Esophagus muscularis mucosa (tissue), 4 donors: ENCODE data around the gene TMEM94.

Experiments used
- EP300 ChIP-seq: sonication (generic); formaldehyde crosslinking; IDR thresholded peaks from one replicate; pipeline ENCODE4 v1.6.1; 2017; ENCODE audit warnings: antibody characterized with exemption
- POLR2A ChIP-seq: fragments of 450-650 bp; IDR thresholded peaks from one replicate; pipeline ENCODE4 v1.6.1; 2017; ENCODE audit warnings: antibody characterized with exemption, moderate library complexity, mild to moderate bottlenecking, low read depth
- POLR2AphosphoS5 ChIP-seq, 2 donors: sonication (generic); formaldehyde crosslinking; IDR thresholded peaks; one replicate each; pipeline ENCODE4 v1.6.1; 2017; ENCODE audit warnings: antibody characterized with exemption in 2 of 2
- TF ChIP-seq, protein P1 (sequence below), 3 experiments: fragments of 200-600 bp in 2 of 3; fragments of 450-650 bp in 1 of 3; sonication (generic) in 2 of 3; IDR thresholded peaks; one replicate each; pipeline ENCODE4 v1.5.1; 2017 to 2019; ENCODE audit warnings: antibody characterized with exemption in 3 of 3, mild to moderate bottlenecking in 2 of 3, moderate library complexity in 1 of 3

DNA sequence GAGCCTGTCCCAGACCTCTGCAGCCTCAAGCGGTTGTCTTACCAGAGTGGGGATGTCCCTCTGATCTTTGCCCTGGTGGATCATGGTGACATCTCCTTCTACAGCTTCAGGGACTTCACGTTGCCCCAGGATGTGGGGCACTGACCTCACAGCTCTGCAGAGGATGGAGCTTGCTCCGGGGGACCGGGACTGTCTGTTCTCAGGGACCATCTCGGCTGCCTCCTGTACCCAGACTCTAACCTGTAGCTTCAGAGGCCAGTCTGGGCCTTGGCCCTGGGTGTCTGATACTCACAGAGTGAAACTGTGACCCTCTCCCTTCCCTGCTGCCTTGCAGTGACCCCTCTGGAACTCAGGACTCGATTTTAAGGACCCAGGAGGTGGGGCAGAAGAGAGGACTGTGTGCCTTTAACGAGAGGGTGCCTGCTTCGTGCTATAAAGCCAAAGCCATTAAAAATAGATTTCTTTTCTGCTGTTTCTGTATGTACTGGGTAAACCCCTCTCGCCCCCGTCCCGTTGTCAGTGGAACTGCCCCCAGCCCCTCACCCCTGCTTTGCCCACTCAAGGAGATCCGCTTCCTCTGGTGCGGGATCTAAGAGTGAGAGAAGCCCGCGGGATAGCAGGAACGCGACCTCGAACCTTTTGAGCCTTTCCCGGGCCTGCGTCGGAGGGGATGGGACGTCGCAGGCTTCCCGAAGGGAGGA, 68.0 kb downstream of the TMEM94 start:
- TF ChIP-seq POLR2AphosphoS5 (IDR thresholded peaks at IDR 0.05), result no peak
- no peak for TF ChIP-seq POLR2A
- TF ChIP-seq EP300, result no peak
- TF ChIP-seq, protein P1, sequence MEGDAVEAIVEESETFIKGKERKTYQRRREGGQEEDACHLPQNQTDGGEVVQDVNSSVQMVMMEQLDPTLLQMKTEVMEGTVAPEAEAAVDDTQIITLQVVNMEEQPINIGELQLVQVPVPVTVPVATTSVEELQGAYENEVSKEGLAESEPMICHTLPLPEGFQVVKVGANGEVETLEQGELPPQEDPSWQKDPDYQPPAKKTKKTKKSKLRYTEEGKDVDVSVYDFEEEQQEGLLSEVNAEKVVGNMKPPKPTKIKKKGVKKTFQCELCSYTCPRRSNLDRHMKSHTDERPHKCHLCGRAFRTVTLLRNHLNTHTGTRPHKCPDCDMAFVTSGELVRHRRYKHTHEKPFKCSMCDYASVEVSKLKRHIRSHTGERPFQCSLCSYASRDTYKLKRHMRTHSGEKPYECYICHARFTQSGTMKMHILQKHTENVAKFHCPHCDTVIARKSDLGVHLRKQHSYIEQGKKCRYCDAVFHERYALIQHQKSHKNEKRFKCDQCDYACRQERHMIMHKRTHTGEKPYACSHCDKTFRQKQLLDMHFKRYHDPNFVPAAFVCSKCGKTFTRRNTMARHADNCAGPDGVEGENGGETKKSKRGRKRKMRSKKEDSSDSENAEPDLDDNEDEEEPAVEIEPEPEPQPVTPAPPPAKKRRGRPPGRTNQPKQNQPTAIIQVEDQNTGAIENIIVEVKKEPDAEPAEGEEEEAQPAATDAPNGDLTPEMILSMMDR (IDR thresholded peaks at IDR 0.05), result no peak
